AG09319 (cell line): Measurements from ENCODE around the gene SLC25A34.

ENCODE experiments used
- DNase-seq: peaks from one replicate; pipeline ENCODE4 v3.0.0-alpha.2; 2010; ENCODE audit warnings: low read depth; ENCODE audit errors: extremely low read depth
- TF ChIP-seq, protein P1 (sequence below): IDR thresholded peaks from 2 replicates; pipeline ENCODE4 v1.5.1; 2011; ENCODE audit warnings: low read depth, mild to moderate bottlenecking, inconsistent platforms, low read length, moderate library complexity

Gene SLC25A34

DNA sequence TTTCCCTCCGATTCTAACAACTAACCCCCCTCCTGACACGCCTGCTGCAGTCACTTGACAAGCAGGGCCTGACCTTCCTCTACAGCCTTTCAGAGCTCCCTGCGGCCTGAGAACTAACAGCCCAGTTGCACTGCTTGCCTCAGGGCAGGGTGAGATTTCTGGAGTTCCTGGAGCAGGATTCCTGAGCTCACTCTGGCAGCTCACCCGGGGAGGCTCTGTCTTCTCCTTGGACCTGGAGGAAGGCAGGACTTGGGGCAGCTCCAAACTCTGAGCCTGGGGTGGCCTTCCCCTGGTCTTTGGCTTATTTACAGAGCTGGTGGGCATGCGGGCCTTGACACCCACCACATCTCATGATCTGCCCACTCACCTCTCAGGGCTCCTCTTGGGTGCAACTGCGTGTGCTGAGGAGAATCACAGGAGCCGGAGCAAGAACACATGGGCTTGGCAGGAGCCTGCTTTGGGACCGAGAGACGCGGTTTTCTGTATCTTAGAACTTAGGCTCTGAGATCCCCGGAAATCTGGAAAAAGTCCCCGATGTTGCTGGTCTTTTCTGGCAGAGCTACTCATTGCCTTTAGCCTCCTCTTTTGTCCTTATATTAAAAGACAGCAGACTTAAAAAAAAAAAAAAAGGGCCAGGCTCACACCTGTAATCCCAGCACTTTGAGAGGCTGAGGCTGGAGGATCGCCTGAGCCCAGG, 13.1 kb upstream of the SLC25A34 start:
- no peak for DNase-seq
- TF ChIP-seq, protein P1, sequence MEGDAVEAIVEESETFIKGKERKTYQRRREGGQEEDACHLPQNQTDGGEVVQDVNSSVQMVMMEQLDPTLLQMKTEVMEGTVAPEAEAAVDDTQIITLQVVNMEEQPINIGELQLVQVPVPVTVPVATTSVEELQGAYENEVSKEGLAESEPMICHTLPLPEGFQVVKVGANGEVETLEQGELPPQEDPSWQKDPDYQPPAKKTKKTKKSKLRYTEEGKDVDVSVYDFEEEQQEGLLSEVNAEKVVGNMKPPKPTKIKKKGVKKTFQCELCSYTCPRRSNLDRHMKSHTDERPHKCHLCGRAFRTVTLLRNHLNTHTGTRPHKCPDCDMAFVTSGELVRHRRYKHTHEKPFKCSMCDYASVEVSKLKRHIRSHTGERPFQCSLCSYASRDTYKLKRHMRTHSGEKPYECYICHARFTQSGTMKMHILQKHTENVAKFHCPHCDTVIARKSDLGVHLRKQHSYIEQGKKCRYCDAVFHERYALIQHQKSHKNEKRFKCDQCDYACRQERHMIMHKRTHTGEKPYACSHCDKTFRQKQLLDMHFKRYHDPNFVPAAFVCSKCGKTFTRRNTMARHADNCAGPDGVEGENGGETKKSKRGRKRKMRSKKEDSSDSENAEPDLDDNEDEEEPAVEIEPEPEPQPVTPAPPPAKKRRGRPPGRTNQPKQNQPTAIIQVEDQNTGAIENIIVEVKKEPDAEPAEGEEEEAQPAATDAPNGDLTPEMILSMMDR = no peak

DNA sequence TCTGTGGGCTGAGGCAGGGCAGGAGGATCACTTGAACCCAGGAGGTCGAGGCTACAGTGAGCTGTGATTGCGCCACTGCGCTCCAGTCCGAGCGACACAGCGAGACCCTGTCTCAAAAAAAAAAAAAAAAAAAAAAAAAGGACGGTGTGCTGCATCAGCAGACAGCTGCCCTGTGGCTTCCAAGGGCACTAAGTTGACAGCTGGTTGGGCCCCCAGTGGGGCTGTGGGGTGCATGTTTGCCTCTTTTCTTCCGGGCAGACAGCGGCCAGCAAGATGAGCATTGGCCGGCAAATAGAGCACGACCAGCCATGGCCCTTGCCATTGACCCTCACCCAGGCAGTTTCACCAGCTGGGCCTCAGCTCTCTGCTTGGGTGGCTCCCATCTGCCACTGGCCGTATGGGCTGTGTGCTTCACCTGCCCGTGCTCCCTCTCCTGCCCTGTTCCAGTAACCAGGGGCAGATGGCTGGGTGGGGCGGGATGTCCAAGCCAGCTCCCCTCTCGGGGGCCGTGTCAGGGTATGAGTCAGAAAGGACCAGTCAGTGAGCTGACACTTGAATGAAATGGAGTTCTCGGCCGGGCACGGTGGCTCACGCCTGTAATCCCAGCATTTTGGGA, 12.3 kb upstream of the SLC25A34 start:
- TF ChIP-seq, protein P1 = no peak
- no peak for DNase-seq

DNA sequence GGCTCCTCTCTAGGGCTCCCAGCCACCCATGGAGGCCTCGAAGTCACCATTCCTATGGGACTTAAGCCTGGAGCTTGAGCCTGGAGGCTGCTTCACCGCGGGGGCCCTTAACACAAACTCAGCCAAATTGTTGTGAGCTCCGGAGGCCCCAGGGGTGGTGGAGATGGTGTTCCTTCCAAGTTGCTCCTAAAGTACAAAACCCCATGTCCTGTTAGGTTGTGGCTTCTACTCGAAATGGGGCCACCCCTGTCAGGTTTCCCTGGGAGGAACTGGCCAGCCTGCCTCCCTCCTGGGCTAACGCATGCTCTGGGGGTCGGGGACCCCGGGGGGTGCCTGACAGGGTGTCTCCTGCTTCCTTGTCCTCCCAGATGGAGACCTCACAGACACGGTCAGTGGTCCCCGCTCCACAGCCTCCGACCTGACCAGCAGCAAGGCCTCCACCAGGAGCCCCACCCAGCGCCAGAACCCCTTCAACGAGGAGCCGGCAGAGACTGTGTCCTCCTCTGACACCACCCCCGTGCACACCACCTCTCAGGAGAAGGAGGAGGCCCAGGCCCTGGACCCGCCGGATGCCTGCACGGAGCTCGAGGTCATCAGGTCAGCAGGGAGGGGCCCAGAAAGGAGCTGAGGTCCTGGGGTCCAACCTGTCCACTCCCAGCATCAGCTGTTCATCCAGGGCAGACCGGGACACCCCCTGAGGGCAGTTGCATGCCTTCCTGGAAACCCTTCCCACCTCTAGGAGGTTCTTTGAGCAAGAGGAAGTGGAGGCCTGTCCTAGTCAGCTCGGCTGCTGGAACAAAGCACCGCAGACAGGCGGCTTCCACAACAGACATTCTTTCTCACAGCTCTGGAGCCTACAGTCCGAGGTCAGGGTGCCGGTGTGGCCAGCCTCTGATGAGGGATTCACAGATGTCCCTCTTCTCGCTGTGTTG, 10.8 kb upstream of the SLC25A34 start:
- no peak for DNase-seq
- TF ChIP-seq, protein P1 = no peak

DNA sequence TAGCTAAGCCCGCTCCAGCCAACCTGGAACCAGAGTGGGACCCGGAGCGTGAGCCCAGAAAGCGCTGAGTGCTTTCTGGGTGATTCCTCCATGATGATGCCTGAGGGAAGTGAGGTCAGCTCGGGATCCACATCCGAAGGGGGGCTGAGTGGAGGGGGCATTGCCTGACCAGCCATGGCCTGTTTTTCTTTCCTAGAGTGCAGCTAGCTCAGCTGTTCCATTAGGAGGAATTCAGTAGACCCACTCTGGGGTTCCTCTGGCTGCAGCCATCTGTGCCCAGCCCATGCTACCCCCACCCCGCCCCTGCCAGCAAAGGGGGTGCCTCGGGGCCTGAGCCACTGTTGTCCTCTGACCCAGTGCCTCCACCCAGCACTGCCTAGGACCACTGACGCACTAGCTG, 9.6 kb upstream of the SLC25A34 start:
- DNase-seq = no peak
- TF ChIP-seq, protein P1 = no peak

DNA sequence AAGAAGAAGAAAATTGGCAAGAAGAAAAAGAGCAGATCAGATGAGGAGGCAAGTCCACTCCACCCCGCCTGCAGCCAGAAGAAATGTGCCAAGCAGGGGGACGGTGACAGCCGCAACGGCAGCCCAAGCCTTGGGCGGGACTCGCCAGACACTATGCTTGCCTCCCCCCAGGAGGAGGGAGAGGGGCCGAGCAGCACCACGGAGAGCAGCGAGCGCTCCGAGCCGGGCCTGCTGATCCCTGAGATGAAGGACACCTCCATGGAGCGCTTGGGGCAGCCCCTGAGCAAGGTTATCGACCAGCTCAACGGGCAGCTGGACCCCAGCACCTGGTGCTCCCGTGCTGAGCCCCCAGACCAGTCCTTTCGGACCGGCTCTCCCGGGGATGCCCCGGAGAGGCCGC, 9.0 kb upstream of the SLC25A34 start:
- DNase-seq = no peak
- TF ChIP-seq, protein P1 = no peak

DNA sequence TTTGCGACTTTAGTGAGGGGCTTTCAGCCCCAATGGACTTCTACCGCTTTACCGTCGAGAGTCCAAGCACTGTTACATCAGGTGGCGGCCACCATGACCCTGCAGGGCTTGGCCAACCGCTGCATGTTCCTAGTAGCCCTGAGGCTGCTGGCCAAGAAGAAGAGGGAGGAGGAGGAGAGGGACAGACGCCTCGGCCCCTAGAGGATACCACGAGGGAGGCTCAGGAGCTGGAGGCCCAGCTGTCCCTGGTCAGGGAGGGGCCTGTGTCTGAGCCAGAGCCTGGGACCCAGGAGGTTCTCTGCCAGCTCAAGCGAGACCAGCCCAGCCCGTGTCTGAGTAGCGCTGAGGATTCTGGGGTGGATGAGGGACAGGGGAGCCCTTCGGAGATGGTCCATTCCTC, 8.6 kb upstream of the SLC25A34 start:
- TF ChIP-seq, protein P1 = no peak
- DNase-seq = no peak
